Heart left ventricle (tissue), 13 donors: ENCODE data around the gene CFAP157.

Experiments
- POLR2A ChIP-seq, 2 donors: fragments of 450-650 bp; IDR thresholded peaks; one replicate each; pipeline ENCODE4 v1.6.1; 2017; ENCODE audit warnings: antibody characterized with exemption in 2 of 2, mild to moderate bottlenecking in 2 of 2, moderate library complexity in 2 of 2
- TF ChIP-seq, protein P1 (sequence below), 12 donors: fragments of 200-600 bp; sonication (generic) in 4 of 12; IDR thresholded peaks; one replicate each; pipeline versions ENCODE4 v1.5.0 to v1.8.0; 2018 to 2022; ENCODE audit warnings: antibody characterized with exemption in 12 of 12, mild to moderate bottlenecking in 5 of 12
- donor health status: ischemic (EF 13 %, LVEDD 7.1; RV severe dilation, severe dysfunction).
- donor health status: DM: no; HTN: yes; CAD: no.
- donor health status: DM: no; HTN: no; CAD: no.
- donor health status: ischemic (EF 25% LVEDD 6.9; RV normal size, moderate dysfunction).
- donor health status: ischemic (EF 25% LVEDD 5.7; RV mildly dilated, moderate dysfunction).
- donor health status: ischemic (EF 35%, LVEDD 5.7; RV mildly dilated, moderate dysfunction).
- donor health status: nonischemic (EF 11% LVEDD 7.7; RV severe dilation, severe dysfunction).
- donor health status: DM: yes; HTN: yes; CAD: no.
- donor health status: PGD.
- donor health status: ischemic (EF 29% LVEDD 5.4; RV normal size, mild dysfunction).
- donor health status: nonischemic (EF 23%, LVEDD 6.1; RV moderate dilation, normal function).

- TF ChIP-seq, protein P1, sequence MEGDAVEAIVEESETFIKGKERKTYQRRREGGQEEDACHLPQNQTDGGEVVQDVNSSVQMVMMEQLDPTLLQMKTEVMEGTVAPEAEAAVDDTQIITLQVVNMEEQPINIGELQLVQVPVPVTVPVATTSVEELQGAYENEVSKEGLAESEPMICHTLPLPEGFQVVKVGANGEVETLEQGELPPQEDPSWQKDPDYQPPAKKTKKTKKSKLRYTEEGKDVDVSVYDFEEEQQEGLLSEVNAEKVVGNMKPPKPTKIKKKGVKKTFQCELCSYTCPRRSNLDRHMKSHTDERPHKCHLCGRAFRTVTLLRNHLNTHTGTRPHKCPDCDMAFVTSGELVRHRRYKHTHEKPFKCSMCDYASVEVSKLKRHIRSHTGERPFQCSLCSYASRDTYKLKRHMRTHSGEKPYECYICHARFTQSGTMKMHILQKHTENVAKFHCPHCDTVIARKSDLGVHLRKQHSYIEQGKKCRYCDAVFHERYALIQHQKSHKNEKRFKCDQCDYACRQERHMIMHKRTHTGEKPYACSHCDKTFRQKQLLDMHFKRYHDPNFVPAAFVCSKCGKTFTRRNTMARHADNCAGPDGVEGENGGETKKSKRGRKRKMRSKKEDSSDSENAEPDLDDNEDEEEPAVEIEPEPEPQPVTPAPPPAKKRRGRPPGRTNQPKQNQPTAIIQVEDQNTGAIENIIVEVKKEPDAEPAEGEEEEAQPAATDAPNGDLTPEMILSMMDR (IDR thresholded peaks at IDR 0.05) = no peak
- TF ChIP-seq POLR2A (IDR thresholded peaks at IDR 0.05) = no peak
Observed at GRCh38 chr9:127683723-127684122, 23.1 kb upstream of the CFAP157 start.
